ENCODE results near the gene ITPR2. TPM values are rescaled to one million over a fixed set of nuclear protein-coding genes. Genes with fewer than 3 reads are reported as not detected.

ITPR2 gene
- polyA plus RNA-seq, 1 experiment = 3.4 TPM

DNA sequence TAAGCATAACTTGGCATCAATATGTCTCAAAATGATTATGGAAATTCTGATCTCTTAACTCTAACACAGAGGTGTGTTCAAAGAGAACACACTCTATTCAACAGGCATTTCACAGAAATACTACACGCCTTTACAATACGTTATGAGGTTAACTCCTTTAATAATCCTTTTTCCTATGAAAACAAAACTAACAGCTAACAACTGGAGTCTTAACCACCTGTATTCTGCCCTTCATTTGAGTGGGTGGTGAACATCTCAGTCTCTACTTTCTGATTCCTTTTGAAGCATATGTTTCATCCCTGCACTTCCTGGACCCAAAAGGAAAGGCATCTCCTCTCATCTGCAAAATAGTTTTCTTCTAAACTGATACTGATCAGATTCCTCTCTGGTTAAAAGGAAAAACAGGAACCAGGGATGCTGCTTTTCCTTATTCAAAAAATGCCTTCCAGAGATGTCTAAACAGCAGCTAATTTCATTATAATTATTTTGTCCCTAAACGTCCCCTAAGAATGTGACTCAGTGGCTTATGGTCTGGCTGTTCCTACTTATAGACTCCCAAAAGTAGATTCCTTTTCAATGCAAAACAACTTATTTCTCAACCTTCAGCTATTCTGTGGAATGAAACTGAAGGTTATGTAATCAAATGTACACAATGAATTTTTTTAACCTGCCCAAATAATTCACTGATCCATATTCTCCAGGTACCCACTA, 24.1 kb downstream of the ITPR2 start:
- POLR2A ChIA-PET = no interaction called here
- H3K27me3 ChIP-seq (ENCODE audit: control insufficient read depth, insufficient read depth, low read length) = no peaks in the 10 kb centered on the region
- TF ChIP-seq, protein P1, sequence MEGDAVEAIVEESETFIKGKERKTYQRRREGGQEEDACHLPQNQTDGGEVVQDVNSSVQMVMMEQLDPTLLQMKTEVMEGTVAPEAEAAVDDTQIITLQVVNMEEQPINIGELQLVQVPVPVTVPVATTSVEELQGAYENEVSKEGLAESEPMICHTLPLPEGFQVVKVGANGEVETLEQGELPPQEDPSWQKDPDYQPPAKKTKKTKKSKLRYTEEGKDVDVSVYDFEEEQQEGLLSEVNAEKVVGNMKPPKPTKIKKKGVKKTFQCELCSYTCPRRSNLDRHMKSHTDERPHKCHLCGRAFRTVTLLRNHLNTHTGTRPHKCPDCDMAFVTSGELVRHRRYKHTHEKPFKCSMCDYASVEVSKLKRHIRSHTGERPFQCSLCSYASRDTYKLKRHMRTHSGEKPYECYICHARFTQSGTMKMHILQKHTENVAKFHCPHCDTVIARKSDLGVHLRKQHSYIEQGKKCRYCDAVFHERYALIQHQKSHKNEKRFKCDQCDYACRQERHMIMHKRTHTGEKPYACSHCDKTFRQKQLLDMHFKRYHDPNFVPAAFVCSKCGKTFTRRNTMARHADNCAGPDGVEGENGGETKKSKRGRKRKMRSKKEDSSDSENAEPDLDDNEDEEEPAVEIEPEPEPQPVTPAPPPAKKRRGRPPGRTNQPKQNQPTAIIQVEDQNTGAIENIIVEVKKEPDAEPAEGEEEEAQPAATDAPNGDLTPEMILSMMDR (IDR thresholded peaks at IDR 0.05; ENCODE audit: low read depth, low read length) = no peak
- no peaks in the 10 kb centered on the region for H3K9me3 ChIP-seq (ENCODE audit: control insufficient read depth, insufficient read depth, low read length)
- no peak overlapping the region for H3K27ac ChIP-seq (ENCODE audit: low read depth, low read length)
- CTCF ChIA-PET = no interaction called here
- H3K4me3 ChIP-seq (ENCODE audit: low read depth, low read length) = no peak overlapping the region
- no peak for DNase-seq (ENCODE audit: low read depth, low spot score)

DNA sequence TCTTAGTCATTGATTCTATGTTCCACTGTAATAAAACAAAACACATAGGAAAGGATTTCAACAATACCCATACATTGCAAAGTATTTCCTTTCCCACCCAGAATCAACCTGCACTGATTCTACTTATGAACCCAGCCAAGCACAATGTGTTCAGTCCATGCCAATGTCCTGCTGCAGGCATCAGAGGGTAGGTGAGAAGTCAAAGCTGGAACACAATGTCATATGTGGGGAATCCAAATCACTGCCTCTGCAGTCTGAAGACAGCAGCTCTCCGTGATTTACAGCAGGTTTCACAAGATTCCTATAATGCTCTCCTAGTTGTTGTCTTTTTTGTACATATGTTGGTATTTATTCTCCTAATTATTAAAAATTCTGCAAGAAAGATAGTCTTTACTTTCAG, 25.7 kb downstream of the ITPR2 start:
- Histone ChIP-seq H3K4me3 (ENCODE audit: low read depth, low read length) (no peak overlapping the region), H3K27ac (ENCODE audit: low read depth, low read length) (no peak overlapping the region), H3K27me3 (ENCODE audit: control insufficient read depth, insufficient read depth, low read length) (no peaks in the 10 kb centered on the region), H3K9me3 (ENCODE audit: control insufficient read depth, insufficient read depth, low read length) (no peaks in the 10 kb centered on the region)
- ChIA-PET POLR2A (no interaction called here), CTCF (no interaction called here)
- no peak for DNase-seq (ENCODE audit: low read depth, low spot score)
- TF ChIP-seq, protein P1 (IDR thresholded peaks at IDR 0.05; ENCODE audit: low read depth, low read length) = no peak

DNA sequence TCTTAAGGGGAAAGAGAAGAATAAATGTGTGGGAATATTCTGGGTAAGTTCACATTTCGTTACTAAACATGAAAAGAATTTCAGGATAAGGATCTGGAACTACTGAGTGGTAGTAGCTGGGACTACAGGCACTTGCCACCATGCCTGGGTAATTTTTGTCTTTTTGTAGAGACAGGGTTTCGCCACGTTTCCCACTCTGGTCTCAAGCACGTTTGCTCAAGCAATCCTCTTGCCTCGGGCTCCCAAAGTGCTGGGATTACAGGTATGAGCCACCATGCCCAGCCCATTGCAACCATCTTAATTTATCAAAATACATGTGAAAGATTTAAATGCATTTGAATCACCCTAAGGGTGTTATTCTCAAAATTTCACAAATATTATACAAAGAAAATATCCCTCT, 26.4 kb downstream of the ITPR2 start:
- no peaks in the 10 kb centered on the region for H3K27me3 ChIP-seq (ENCODE audit: control insufficient read depth, insufficient read depth, low read length)
- DNase-seq (ENCODE audit: low read depth, low spot score) = no peak
- TF ChIP-seq, protein P1 (IDR thresholded peaks at IDR 0.05; ENCODE audit: low read depth, low read length) = no peak
- no peak overlapping the region for H3K4me3 ChIP-seq (ENCODE audit: low read depth, low read length)
- H3K9me3 ChIP-seq (ENCODE audit: control insufficient read depth, insufficient read depth, low read length) = no peaks in the 10 kb centered on the region
- H3K27ac ChIP-seq (ENCODE audit: low read depth, low read length) = no peak overlapping the region
- CTCF ChIA-PET = no interaction called here
- POLR2A ChIA-PET = no interaction called here

DNA sequence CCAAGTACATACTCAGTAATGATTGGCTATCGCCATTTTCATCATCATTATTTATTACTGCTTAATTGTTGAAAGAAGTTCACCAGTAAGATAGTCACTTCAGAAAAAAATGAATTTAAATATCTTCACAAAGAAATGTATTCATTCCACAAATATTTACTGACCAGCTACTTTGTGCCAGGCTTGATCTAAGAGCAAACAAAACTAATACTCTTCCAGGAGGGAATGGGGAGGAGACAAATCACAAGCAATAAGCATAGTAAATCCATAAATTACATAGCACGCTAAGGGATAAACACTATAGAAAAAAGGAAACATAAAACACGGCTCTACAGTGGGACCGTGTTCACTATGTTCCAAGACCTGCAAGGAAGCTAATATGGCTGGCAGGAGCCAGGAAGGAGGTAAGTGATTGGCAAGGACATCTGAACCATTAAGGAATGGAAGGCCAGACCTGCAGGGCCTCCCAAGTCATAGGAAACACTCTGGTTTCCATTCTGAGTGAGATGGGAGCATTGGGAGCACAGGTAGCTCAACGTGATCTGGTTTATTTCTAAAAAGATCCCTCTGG, 27.5 kb downstream of the ITPR2 start:
- TF ChIP-seq, protein P1 (IDR thresholded peaks at IDR 0.05; ENCODE audit: low read depth, low read length) = no peak
- Histone ChIP-seq H3K27me3 (ENCODE audit: control insufficient read depth, insufficient read depth, low read length) (no peaks in the 10 kb centered on the region), H3K9me3 (ENCODE audit: control insufficient read depth, insufficient read depth, low read length) (peaks cover 2% of the 10 kb centered on the region; the same call in 1 of the 2 replicates), H3K27ac (ENCODE audit: low read depth, low read length) (no peak overlapping the region), H3K4me3 (ENCODE audit: low read depth, low read length) (no peak overlapping the region)
- CTCF ChIA-PET = interaction anchor here (1.4 kb wide), 1 partner anchor 104 kb away, joined by 3 read pairs; no protein-coding TSS in a partner anchor
- POLR2A ChIA-PET = no interaction called here
- no peak for DNase-seq (ENCODE audit: low read depth, low spot score)

DNA sequence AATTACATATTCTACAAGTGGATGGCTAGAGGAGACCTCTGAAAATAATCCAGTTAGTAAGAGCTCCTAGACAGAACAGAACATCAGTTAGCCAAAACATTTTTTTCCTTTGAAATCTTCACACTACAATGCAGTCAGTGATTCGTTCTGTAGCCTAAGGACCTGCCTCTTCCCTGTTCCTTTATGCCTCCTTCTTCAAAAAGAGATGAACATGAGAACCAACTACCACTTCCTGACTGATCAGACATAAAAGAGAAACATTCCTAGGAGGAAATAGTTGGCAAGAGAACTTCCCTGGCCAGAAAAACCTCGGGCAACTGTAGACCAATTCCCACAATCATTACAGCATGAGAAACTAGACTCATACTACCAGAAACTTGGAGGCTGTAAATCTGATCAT, 29.4 kb downstream of the ITPR2 start:
- POLR2A ChIA-PET = no interaction called here
- Histone ChIP-seq H3K27ac (ENCODE audit: low read depth, low read length) (no peak overlapping the region), H3K27me3 (ENCODE audit: control insufficient read depth, insufficient read depth, low read length) (no peaks in the 10 kb centered on the region), H3K4me3 (ENCODE audit: low read depth, low read length) (no peak overlapping the region), H3K9me3 (ENCODE audit: control insufficient read depth, insufficient read depth, low read length) (peaks cover 2% of the 10 kb centered on the region; the same call in 1 of the 2 replicates)
- CTCF ChIA-PET = no interaction called here
- DNase-seq (ENCODE audit: low read depth, low spot score) = no peak
- TF ChIP-seq, protein P1 (IDR thresholded peaks at IDR 0.05; ENCODE audit: low read depth, low read length) = no peak
